ENCODE measurements around the gene MID1IP1.

The MID1IP1 gene

DNA sequence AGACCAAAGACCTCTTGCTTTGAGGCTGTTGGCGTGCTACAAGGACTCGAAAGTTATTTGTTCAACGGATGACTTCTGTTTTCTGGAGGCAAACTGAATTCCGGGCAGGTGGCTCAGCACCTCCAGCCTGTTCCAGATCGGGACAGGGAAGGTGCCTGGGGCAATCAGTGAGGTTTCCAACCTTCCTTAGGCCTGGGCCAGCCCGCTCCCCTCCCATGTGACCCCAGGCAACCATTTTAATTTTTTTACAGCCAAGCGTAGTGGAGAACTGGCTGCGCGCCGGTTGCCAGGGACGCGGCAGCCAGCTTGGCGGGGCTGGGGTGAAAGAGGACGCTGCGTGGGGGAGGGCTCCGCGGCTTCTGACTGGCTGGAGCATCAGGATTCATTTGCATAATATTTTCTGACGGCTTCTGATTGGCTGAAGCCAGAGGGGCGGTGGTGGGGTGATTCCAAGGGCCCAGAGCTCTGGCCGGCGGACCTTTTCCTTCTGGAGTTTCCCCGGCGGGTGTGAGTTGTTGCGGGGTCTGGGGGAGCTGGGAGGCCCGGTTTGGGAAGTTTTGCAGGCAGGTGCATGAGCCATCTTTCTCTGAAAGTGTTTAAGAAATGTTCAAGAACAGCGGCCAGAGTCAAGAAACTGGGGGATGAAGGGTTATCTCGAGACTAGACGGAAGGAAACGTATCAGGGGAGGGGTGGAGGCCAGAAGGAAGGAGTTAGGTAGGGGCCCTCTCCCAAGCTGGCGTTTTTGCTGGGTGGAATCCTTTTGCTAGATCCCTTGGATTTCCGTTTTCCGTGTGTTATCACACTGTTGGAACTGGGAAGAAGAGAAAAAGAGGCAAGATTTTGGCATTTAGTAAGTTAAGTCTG lies at the start of gene MID1IP1:
MID1IP1 (plus strand) TSS at position 479 of the 865 bp plus-strand sequence. CDS start 3,488 bp downstream, outside the sequence.
- peak; percentile 93 for DNase-seq (ENCODE audit: low read depth, low spot score)
- H3K4me3 ChIP-seq (ENCODE audit: low read depth, low read length) = peak within 1 kb of the TSS; percentile 59
- TF ChIP-seq CTCF (IDR thresholded peaks at IDR 0.05; ENCODE audit: low read depth, low read length) = no peak
- in situ Hi-C loops (cut with HindIII; ENCODE audit: low sequenced_read_pairs) = no loop called here

DNA sequence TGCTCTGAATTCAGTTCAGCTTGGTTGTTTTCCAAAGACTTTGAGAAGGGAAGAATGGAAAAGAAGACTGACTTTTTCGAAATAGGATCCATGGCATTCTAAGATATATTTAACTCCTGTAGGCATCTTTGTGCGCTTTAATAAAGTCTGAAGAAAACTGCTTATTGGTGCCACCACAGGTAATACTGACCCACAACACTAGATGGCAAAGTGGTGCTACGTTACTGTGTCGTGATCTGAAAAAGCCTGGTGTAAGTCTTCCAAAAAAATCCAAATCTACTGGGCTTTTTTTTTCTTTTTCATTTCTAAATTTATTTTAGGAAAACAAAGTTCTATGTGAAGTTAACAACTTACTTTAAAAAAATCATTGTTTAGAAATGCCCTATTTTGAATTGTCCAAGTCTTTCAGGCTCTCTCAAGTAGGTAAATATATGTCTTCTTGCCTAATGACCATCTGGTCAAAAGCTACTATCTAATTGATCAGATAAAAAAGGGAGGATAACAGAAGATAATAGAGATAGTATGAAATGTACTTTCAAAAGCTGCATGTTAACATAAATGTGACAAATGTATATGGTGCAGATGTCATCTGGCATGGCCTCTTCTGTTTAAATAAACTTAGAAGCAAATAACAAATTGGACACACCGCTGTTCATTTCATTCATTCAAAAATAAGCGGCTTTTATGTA lies 47.0 kb upstream of the MID1IP1 start:
- in situ Hi-C loops (cut with HindIII; ENCODE audit: low sequenced_read_pairs) = no loop called here
- H3K4me3 ChIP-seq (ENCODE audit: low read depth, low read length) = no peak overlapping the region
- peak; percentile 64 for DNase-seq (ENCODE audit: low read depth, low spot score)
- TF ChIP-seq CTCF (IDR thresholded peaks at IDR 0.05; ENCODE audit: low read depth, low read length) = peak; percentile 59

GRCh38 chrX:38754818-38755718 lies 46.2 kb upstream of the MID1IP1 start:
- no peak for TF ChIP-seq CTCF (IDR thresholded peaks at IDR 0.05; ENCODE audit: low read depth, low read length)
- H3K4me3 ChIP-seq (ENCODE audit: low read depth, low read length) = no peak overlapping the region
- in situ Hi-C loops (cut with HindIII; ENCODE audit: low sequenced_read_pairs) = no loop called here
- no peak for DNase-seq (ENCODE audit: low read depth, low spot score)

DNA sequence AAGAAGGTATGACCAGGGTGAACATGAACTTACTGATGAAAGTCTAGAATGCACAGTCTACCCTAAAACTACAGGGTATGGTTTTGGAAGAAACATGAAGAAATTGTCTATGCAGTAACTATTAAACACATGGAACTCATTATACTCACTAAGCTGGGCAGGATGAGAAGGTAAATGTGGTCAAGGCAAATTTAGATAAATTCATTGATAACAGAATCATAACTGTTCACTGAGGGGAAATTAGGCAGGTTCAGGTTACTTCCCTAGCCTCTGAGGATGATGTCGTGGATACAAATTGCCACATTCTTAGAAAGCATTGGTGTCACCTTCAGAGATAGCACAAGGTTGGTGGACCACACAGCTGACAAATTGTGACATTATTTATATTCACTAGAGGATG lies 40.4 kb upstream of the MID1IP1 start:
- no peak for TF ChIP-seq CTCF (IDR thresholded peaks at IDR 0.05; ENCODE audit: low read depth, low read length)
- H3K4me3 ChIP-seq (ENCODE audit: low read depth, low read length) = no peak overlapping the region
- DNase-seq (ENCODE audit: low read depth, low spot score) = no peak
- in situ Hi-C loops (cut with HindIII; ENCODE audit: low sequenced_read_pairs) = no loop called here

DNA sequence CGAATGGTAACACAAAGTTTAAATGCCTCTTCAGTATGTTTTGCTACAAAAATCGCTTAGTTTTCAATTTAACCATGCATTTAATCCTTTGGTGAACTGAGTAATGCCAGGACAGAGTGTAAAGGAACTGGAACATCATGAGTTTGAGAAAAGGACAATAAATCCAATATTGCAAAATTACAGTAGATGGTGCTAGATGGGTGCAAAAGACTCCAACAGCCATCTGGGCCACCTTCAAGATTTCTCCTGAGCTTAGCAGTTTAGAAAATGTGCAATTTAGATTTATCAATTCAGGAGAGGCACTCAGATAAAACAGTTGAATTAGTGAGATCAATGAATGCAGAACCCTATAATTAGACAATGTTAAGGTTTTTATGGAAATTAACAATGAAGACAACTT lies 33.2 kb upstream of the MID1IP1 start:
- peak; percentile 13 for DNase-seq (ENCODE audit: low read depth, low spot score)
- no peak overlapping the region for H3K4me3 ChIP-seq (ENCODE audit: low read depth, low read length)
- no peak for TF ChIP-seq CTCF (IDR thresholded peaks at IDR 0.05; ENCODE audit: low read depth, low read length)
- in situ Hi-C loops (cut with HindIII; ENCODE audit: low sequenced_read_pairs) = no loop called here

DNA sequence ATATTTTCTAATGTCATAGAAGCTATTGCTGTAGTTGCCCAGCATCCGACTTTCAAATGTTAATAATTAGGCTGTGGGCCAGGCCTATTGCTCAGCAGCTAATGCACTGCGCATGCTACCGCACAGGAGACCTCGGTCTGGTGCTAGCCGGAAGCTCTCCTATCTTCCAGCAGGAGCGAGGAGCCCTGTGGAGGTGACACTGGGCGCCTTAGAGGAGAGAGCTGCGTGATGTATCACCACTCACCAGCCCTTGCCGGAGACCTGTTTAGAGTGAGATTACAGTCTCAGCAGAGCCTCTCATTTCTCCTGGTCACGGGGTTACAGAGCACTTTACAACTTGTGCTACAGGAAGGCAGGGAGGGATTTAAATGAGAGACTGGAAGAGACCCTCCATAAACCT lies 31.1 kb upstream of the MID1IP1 start:
- in situ Hi-C loops (cut with HindIII; ENCODE audit: low sequenced_read_pairs) = no loop called here
- H3K4me3 ChIP-seq (ENCODE audit: low read depth, low read length) = no peak overlapping the region
- TF ChIP-seq CTCF (IDR thresholded peaks at IDR 0.05; ENCODE audit: low read depth, low read length) = no peak
- no peak for DNase-seq (ENCODE audit: low read depth, low spot score)
